GM12878 (cell line): ENCODE data around the gene CCDC88A. TPM values are rescaled to one million over a fixed set of nuclear protein-coding genes. Genes with fewer than 3 reads are reported as not detected.

ENCODE experiments used
- ATAC-seq: fragments of 200-7000 bp; cut with Tn5 transposase; 3 replicates; pipeline ENCODE4 v1.9.1; 2020; ENCODE audit warnings: mild to moderate bottlenecking, moderate library complexity
- BruUV-seq: library from RNA; stranded (reverse); fragments of 400-500 nt; replicated peaks from 2 replicates; lab custom pipeline; 2021; lab: Mats Ljungman, UMichigan
- CTCF ChIA-PET: fragments of 300-600 bp; sonication (Branson Sonifier 250); formaldehyde crosslinking; extraction: SDS; loops from one replicate; lab custom pipeline; 2021; ENCODE audit warnings: inconsistent platforms; lab: Yijun Ruan, JAX
- POLR2A ChIA-PET: fragments of 350-600 bp; formaldehyde crosslinking; extraction: SDS; loops from one replicate; lab custom pipeline; 2021; ENCODE audit warnings: inconsistent platforms; lab: Charles Lee
- RAD21 ChIA-PET: fragments of 300-600 bp; sonication (Branson Sonifier 250); formaldehyde crosslinking; loops from one replicate; lab custom pipeline; 2023; ENCODE audit warnings: antibody characterized with exemption; ENCODE audit not compliant: unreplicated experiment; lab: Charles Lee
- SMC1A ChIA-PET: fragments of 300-600 bp; sonication (Branson Sonifier 250); formaldehyde crosslinking; loops from one replicate; lab custom pipeline; 2023; ENCODE audit not compliant: unreplicated experiment, uncharacterized antibody; lab: Charles Lee
- DNase-seq: peaks from one replicate; pipeline ENCODE4 v3.0.0-alpha.2; 2011; ENCODE audit warnings: low read depth, low spot score
- FAIRE-seq: peaks from 3 replicates; lab custom pipeline; 2011; peaks lifted over from hg19 to GRCh38; lab: Jason Lieb, UNC
- H2AFZ ChIP-seq: 2 replicates; pipeline ENCODE4 v1.6.0; 2011; ENCODE audit warnings: low read depth, low read length, control low read depth; ENCODE audit not compliant: control insufficient read depth
- H3K27ac ChIP-seq: 2 replicates; pipeline ENCODE4 v1.5.1; 2011; ENCODE audit warnings: control low read depth; ENCODE audit not compliant: control insufficient read depth, insufficient read depth
- H3K27me3 ChIP-seq, 2 experiments: replicated peaks in 1 of 2; 2 replicates each; pipeline versions ENCODE4 v1.6.0 to v1.6.1; 2011; ENCODE audit warnings: low read length in 1 of 2; ENCODE audit not compliant: control insufficient read depth in 2 of 2, insufficient read depth in 2 of 2
- H3K36me3 ChIP-seq, 2 experiments: 2 replicates each; pipeline ENCODE4 v1.5.1; 2011; ENCODE audit warnings: low read length in 1 of 2; ENCODE audit not compliant: control insufficient read depth in 2 of 2, insufficient read depth in 2 of 2
- H3K4me1 ChIP-seq: 2 replicates; pipeline ENCODE4 v1.6.1; 2011; ENCODE audit warnings: mild to moderate bottlenecking, low read length, moderate library complexity, mixed read lengths; ENCODE audit not compliant: control insufficient read depth, insufficient read depth
- H3K4me2 ChIP-seq: 2 replicates; pipeline ENCODE4 v1.6.0; 2011; ENCODE audit warnings: control low read depth; ENCODE audit not compliant: control insufficient read depth, insufficient read depth
- H3K4me3 ChIP-seq: fragments of 200-600 bp; sonication (generic); 2 replicates; pipeline ENCODE4 v1.5.1; 2016
- H3K79me2 ChIP-seq: 2 replicates; pipeline ENCODE4 v1.6.0; 2011; ENCODE audit warnings: low read length; ENCODE audit not compliant: control insufficient read depth, insufficient read depth
- H3K9ac ChIP-seq: 2 replicates; pipeline ENCODE4 v1.8.0; 2011; ENCODE audit warnings: low read length, control low read depth, mixed read lengths; ENCODE audit not compliant: control insufficient read depth, insufficient read depth
- H3K9me3 ChIP-seq: replicated peaks from 3 replicates; pipeline ENCODE4 v1.5.1; 2011; ENCODE audit warnings: mild to moderate bottlenecking, low read length; ENCODE audit not compliant: control insufficient read depth, insufficient read depth
- H4K20me1 ChIP-seq: 2 replicates; pipeline ENCODE4 v1.6.0; 2011; ENCODE audit not compliant: control insufficient read depth, insufficient read depth
- FOS ChIP-seq: IDR thresholded peaks from 3 replicates; pipeline ENCODE4 v1.6.1; 2011; ENCODE audit warnings: borderline replicate concordance; ENCODE audit not compliant: insufficient read length; ENCODE audit errors: extremely low read depth
- HDAC6 ChIP-seq: fragments of 200-600 bp; sonication (generic); IDR thresholded peaks from one replicate; pipeline ENCODE4 v1.8.0; 2017; ENCODE audit warnings: antibody characterized with exemption; ENCODE audit not compliant: unreplicated experiment
- IKZF1 ChIP-seq: fragments of 450-650 bp; conservative IDR thresholded peaks from 2 replicates; pipeline ENCODE4 v1.6.1; 2017; ENCODE audit warnings: antibody characterized with exemption, mild to moderate bottlenecking
- LARP7 ChIP-seq: fragments of 450-650 bp; IDR thresholded peaks from 2 replicates; pipeline ENCODE4 v1.6.1; 2017; ENCODE audit warnings: mild to moderate bottlenecking
- NR2C1 ChIP-seq: fragments of 450-650 bp; IDR thresholded peaks from 2 replicates; pipeline ENCODE4 v1.6.1; 2017; ENCODE audit warnings: antibody characterized with exemption, mild to moderate bottlenecking, moderate library complexity
- WGBS: methylation state at CpG from one replicate; pipeline ENCODE4 v1.1.6; 2016; ENCODE audit warnings: low lambda C conversion rate; ENCODE audit not compliant: insufficient replicate concordance, insufficient coverage; ENCODE audit errors: missing lambda C conversion rate; 5-methylcytosine and 5-hydroxymethylcytosine counted together
- in situ Hi-C: fragments of 300-500 bp; cut with MboI; formaldehyde crosslinking; loops from 9 replicates; pipeline ENCODE4 v1.14.3; 2018; ENCODE audit warnings: mixed read lengths
- intact Hi-C: fragments of 100-400 bp; cut with micrococcal nuclease; formaldehyde crosslinking; loops from one replicate; pipeline ENCODE4 v1.14.2; 2022; ENCODE audit not compliant: unreplicated experiment
- polyA plus RNA-seq, 11 experiments: library from polyadenylated mRNA; depleted of rRNA in 4 of 11; unstranded in 6 of 11; stranded (reverse) in 5 of 11; fragments of >200 nt; fragmentation: Nextera tagmentation in 4 of 11; fragmentation: Illumina TruSeq in 1 of 11; extraction: Ambion mirVana in 4 of 11; extraction: Trizol in 1 of 11; gene quantifications; 1 replicate in 1 of 11; 2 replicates in 10 of 11; pipeline versions ENCODE4 v1.2.1 to v1.2.3, GENCODE V29; 2011 to 2016; ENCODE audit warnings: inconsistent platforms in 2 of 11, missing spikeins in 2 of 11, low read depth in 1 of 11
- total RNA-seq, 4 experiments: library from RNA; depleted of rRNA in 3 of 4; stranded (reverse); fragments of >200 nt in 3 of 4; fragmentation: Illumina TruSeq in 1 of 4; extraction: Trizol in 1 of 4; gene quantifications; 2 replicates each; pipeline versions ENCODE4 v1.2.1 to v1.2.3, GENCODE V29; 2013 to 2021
- TF ChIP-seq, protein P1 (sequence below): IDR thresholded peaks from 2 replicates; pipeline ENCODE4 v1.6.1; 2012; ENCODE audit warnings: low read depth, low read length, improper control_type of control experiment
- TF ChIP-seq, protein P2 (sequence below): IDR thresholded peaks from 2 replicates; pipeline ENCODE4 v1.6.1; 2012; ENCODE audit warnings: low read depth, low read length, improper control_type of control experiment
- TF ChIP-seq, protein P3 (sequence below): fragments of 150-350 bp; IDR thresholded peaks from 2 replicates; pipeline ENCODE4 v1.6.1; 2014; ENCODE audit warnings: mild to moderate bottlenecking, low read depth, low read length

Gene CCDC88A
- total and polyA plus RNA-seq, 10 of the 15 experiments (the other 5 are each of a cell fraction or from before 2014, with no cell fraction given) = 1.8 to 71.6 (median 45.9) TPM

DNA sequence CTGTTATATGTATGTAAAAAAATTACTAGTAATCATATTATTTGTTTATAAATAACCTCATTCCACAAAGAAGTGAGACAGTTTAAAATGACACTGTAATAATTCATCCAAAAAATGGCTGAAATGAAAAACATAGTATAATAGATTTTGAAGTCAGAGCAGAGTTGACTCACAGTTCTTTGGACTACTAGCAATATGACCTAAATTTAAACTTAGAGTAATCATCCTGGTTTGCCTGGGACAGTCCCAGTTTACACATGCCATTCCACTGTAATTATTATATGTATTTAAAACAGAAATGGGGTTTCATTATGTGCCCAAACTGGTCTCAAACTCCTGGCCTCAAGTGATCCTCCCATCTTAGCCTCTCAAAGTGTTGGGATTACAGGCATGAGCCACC is 48.3 kb downstream of the CCDC88A start:
- CTCF ChIA-PET = no interaction called here
- ATAC-seq (no peak), DNase-seq (no peak), FAIRE-seq (no peak)
- Histone ChIP-seq H3K4me2 (no peak overlapping the region), H4K20me1 (no peaks in the 10 kb centered on the region), H3K79me2 (no peaks in the 10 kb centered on the region), H3K36me3 (no peaks in the 10 kb centered on the region), H3K27ac (no peak overlapping the region), H3K9me3 (no peaks in the 10 kb centered on the region), H3K4me3 (no peak overlapping the region), H3K9ac (no peak overlapping the region), H2AFZ (no peak overlapping the region), H3K4me1 (no peaks in the 10 kb centered on the region), H3K27me3 (no peaks in the 10 kb centered on the region)
- POLR2A ChIA-PET = no interaction called here
- RAD21 ChIA-PET = no interaction called here
- TF ChIP-seq, protein P1, sequence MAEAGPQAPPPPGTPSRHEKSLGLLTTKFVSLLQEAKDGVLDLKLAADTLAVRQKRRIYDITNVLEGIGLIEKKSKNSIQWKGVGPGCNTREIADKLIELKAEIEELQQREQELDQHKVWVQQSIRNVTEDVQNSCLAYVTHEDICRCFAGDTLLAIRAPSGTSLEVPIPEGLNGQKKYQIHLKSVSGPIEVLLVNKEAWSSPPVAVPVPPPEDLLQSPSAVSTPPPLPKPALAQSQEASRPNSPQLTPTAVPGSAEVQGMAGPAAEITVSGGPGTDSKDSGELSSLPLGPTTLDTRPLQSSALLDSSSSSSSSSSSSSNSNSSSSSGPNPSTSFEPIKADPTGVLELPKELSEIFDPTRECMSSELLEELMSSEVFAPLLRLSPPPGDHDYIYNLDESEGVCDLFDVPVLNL = no peak
- TF ChIP-seq IKZF1 (no peak), LARP7 (no peak), NR2C1 (no peak), FOS (no peak), HDAC6 (no peak)
- TF ChIP-seq, protein P2, sequence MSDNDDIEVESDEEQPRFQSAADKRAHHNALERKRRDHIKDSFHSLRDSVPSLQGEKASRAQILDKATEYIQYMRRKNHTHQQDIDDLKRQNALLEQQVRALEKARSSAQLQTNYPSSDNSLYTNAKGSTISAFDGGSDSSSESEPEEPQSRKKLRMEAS = no peak
- SMC1A ChIA-PET = no interaction called here
- no TSS peak for BruUV-seq
- in situ Hi-C loops = no loop called here
- intact Hi-C loops = no loop called here

DNA sequence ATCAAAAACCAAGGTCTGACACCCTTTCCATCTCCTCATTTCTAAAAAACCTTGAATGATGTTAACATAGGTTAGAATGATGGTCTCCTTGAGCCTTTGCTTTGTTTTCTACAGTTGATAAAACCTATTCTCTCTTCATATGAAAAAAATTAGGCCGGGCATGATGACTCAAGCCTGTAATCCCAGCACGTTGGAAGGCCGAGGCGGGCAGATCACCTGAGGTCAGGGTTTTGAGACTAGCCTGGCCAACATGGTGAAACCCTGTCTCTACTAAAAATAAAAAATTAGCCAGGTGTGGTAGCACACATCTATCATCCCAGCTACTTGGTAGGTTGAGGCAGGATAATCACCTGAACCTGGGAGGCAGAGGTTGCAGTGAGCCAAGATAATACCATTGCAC is 49.4 kb downstream of the CCDC88A start:
- Histone ChIP-seq H3K9me3 (no peaks in the 10 kb centered on the region), H3K9ac (no peak overlapping the region)
- RAD21 ChIA-PET = no interaction called here
- TF ChIP-seq, protein P3, sequence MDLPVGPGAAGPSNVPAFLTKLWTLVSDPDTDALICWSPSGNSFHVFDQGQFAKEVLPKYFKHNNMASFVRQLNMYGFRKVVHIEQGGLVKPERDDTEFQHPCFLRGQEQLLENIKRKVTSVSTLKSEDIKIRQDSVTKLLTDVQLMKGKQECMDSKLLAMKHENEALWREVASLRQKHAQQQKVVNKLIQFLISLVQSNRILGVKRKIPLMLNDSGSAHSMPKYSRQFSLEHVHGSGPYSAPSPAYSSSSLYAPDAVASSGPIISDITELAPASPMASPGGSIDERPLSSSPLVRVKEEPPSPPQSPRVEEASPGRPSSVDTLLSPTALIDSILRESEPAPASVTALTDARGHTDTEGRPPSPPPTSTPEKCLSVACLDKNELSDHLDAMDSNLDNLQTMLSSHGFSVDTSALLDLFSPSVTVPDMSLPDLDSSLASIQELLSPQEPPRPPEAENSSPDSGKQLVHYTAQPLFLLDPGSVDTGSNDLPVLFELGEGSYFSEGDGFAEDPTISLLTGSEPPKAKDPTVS = no peak
- TF ChIP-seq, all 136 proteins: peak for 0
- ChIA-PET POLR2A (no interaction called here), SMC1A (interaction anchor here (1.2 kb wide), 1 partner anchor 13 kb away, joined by 3 read pairs; no protein-coding TSS in a partner anchor), CTCF (no interaction called here)
- no peaks in the 10 kb centered on the region for H3K27me3 ChIP-seq
- intact Hi-C loops = no loop called here
- H3K4me3 ChIP-seq = no peak overlapping the region
- no peaks in the 10 kb centered on the region for H3K4me1 ChIP-seq
- H3K79me2 ChIP-seq = no peaks in the 10 kb centered on the region
- ATAC-seq = no peak
- no peak for DNase-seq
- no peak overlapping the region for H2AFZ ChIP-seq
- H3K27ac ChIP-seq = no peak overlapping the region
- H4K20me1 ChIP-seq = no peaks in the 10 kb centered on the region
- FAIRE-seq = no peak
- no peak overlapping the region for H3K4me2 ChIP-seq
- BruUV-seq = no TSS peak
- in situ Hi-C loops = no loop called here
- H3K36me3 ChIP-seq = no peaks in the 10 kb centered on the region
- WGBS = 85% methylated on average over 4 of the region's 4 CpGs
